Lung (tissue), 12 donors: Measurements from ENCODE around the gene TIMP3. TPM values are rescaled to one million over a fixed set of nuclear protein-coding genes. Genes with fewer than 3 reads are reported as not detected.

Source experiments
- ATAC-seq: fragments of 200-7000 bp; cut with Tn5 transposase; one replicate; pipeline ENCODE4 v1.9.1; 2020; ENCODE audit warnings: moderate number of reproducible peaks; ENCODE audit not compliant: insufficient read depth, low FRiP score
- DNase-seq, 3 donors: peaks; one replicate each; pipeline ENCODE4 v3.0.0-alpha.2; 2013 to 2017
- H3K27ac ChIP-seq, 2 donors: one replicate each; pipeline ENCODE4 v1.5.1; 2013; ENCODE audit warnings: mild to moderate bottlenecking in 2 of 2, moderate library complexity in 2 of 2, control low read depth in 1 of 2, inconsistent platforms in 1 of 2, low read depth in 1 of 2, low read length in 1 of 2
- H3K27me3 ChIP-seq, 3 donors: one replicate each; pipeline ENCODE4 v1.5.1; 2013; ENCODE audit warnings: low read length in 2 of 3; ENCODE audit not compliant: control insufficient read depth in 3 of 3, insufficient read depth in 3 of 3
- H3K36me3 ChIP-seq, 4 donors: one replicate each; pipeline ENCODE4 v1.5.1; 2013; ENCODE audit warnings: low read length in 4 of 4, mild to moderate bottlenecking in 1 of 4, moderate library complexity in 1 of 4; ENCODE audit not compliant: control insufficient read depth in 4 of 4, insufficient read depth in 4 of 4
- H3K4me1 ChIP-seq, 5 donors: one replicate each; pipeline ENCODE4 v1.5.1; 2013; ENCODE audit warnings: low read length in 5 of 5, mild to moderate bottlenecking in 2 of 5, moderate library complexity in 1 of 5; ENCODE audit not compliant: control insufficient read depth in 5 of 5, insufficient read depth in 5 of 5
- H3K4me3 ChIP-seq: one replicate; pipeline ENCODE4 v1.5.1; 2013; ENCODE audit warnings: mild to moderate bottlenecking, control low read depth, moderate library complexity
- H3K9ac ChIP-seq, 2 donors: one replicate each; pipeline ENCODE4 v1.5.1; 2013; ENCODE audit warnings: low read length in 2 of 2, control low read depth in 1 of 2; ENCODE audit not compliant: insufficient read depth in 1 of 2
- H3K9me3 ChIP-seq, 4 donors: one replicate each; pipeline ENCODE4 v1.5.1; 2013; ENCODE audit warnings: low read length in 3 of 4, mild to moderate bottlenecking in 1 of 4, moderate library complexity in 1 of 4; ENCODE audit not compliant: control insufficient read depth in 4 of 4, insufficient read depth in 3 of 4
- WGBS, 2 donors: extraction: QIAGEN DNeasy Blood & Tissue Kit; methylation state at CpG; one replicate each; pipeline ENCODE4 v1.1.7; 2013; 5-methylcytosine and 5-hydroxymethylcytosine counted together
- polyA plus RNA-seq, 2 donors: library from polyadenylated mRNA; stranded (reverse); fragments of 200-250 nt; gene quantifications; one replicate each; pipeline ENCODE4 v1.2.1, GENCODE V29; 2013
- total RNA-seq, 2 donors: library from RNA; depleted of rRNA in 1 of 2; stranded (reverse); fragments of >200 nt in 1 of 2; gene quantifications; one replicate each; pipeline ENCODE4 v1.2.1, GENCODE V29; 2014 to 2021
- TF ChIP-seq, protein P1 (sequence below): IDR thresholded peaks from 2 replicates; pipeline ENCODE4 v1.5.1; 2012; ENCODE audit warnings: mild to moderate bottlenecking; ENCODE audit errors: control extremely low read depth, extremely low read depth
- donor health status: control.
- donor health status: control.
- donor health status: Bipolar disorder and iron deficiency.
- donor health status: healthy.
- donor health status: DM: yes; HTN: yes; CAD: no.

Gene TIMP3
- total and polyA plus RNA-seq, 4 donors = 129 to 547 (median 239) TPM

DNA sequence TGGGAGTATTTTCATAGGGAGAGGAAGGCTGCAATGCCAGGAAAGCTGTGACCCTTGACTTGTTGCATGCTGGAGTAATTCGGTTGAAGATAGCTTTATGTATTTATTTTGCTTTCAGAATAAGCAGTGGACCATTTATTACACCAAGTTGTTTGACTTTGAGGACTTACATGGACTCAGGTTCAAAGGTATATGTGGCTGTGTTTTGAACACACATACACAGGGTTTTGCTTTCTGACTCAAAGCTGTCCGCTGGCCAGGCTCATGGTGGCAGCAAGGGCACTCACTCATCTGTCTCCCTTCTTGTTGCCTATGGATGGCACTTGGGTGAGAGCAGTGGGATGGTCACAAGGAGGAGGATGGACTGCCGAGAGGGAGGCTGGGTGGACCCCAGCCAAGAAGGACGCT is 6.5 kb downstream of the TIMP3 start:
- peak overlapping the region; percentile 9 to 50 for H3K27ac ChIP-seq
- DNase-seq (no peak), ATAC-seq (no peak)
- WGBS, 2 donors = 60 to 80% methylated on average over 4 of the region's 4 CpGs
- H3K27me3 ChIP-seq = no peaks in the 10 kb centered on the region
- no peak overlapping the region for H3K9ac ChIP-seq
- no peaks in the 10 kb centered on the region for H3K36me3 ChIP-seq
- H3K9me3 ChIP-seq = no peaks in the 10 kb centered on the region
- no peak overlapping the region for H3K4me3 ChIP-seq
- peaks cover 21 to 47% (median 26%) of the 10 kb centered on the region in 5 donors for H3K4me1 ChIP-seq
- TF ChIP-seq, protein P1, sequence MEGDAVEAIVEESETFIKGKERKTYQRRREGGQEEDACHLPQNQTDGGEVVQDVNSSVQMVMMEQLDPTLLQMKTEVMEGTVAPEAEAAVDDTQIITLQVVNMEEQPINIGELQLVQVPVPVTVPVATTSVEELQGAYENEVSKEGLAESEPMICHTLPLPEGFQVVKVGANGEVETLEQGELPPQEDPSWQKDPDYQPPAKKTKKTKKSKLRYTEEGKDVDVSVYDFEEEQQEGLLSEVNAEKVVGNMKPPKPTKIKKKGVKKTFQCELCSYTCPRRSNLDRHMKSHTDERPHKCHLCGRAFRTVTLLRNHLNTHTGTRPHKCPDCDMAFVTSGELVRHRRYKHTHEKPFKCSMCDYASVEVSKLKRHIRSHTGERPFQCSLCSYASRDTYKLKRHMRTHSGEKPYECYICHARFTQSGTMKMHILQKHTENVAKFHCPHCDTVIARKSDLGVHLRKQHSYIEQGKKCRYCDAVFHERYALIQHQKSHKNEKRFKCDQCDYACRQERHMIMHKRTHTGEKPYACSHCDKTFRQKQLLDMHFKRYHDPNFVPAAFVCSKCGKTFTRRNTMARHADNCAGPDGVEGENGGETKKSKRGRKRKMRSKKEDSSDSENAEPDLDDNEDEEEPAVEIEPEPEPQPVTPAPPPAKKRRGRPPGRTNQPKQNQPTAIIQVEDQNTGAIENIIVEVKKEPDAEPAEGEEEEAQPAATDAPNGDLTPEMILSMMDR = no peak

DNA sequence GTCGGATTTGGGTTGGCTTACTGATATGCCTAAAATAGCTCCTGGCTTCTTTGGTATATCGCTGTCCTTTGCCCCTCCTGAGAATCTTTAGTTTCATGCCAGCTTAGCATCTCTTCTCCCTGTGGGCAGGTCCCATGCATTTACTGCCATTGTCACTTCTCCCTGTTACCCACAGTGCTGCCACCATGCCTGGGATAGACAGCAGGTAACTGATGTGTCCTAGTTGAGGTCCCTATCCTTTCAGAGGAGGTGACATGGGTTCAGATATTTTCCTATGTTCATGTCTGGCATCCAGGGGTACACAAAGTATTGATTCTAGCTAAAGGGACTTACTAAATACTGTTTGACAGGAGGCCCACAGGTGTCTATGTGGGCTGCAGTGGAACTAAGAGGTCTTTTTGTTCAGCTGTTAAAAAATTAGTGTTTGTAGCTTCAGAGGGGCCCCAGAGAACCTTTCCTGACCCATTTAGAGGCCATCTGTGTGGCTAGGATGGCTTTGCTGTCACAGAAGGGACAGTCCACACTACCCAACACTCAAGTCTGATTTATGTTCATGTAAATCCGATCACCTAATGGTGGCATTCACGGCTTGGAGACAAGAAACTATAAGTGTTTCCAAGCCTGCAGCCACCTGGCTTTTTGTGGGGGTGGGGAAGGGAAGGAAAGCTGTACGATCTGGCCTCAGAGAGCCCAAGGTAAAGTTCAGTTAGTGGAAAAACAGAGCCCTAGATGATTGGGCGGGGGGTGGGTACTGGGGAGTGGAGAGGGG is 8.5 kb downstream of the TIMP3 start:
- TF ChIP-seq, protein P1 = no peak

DNA sequence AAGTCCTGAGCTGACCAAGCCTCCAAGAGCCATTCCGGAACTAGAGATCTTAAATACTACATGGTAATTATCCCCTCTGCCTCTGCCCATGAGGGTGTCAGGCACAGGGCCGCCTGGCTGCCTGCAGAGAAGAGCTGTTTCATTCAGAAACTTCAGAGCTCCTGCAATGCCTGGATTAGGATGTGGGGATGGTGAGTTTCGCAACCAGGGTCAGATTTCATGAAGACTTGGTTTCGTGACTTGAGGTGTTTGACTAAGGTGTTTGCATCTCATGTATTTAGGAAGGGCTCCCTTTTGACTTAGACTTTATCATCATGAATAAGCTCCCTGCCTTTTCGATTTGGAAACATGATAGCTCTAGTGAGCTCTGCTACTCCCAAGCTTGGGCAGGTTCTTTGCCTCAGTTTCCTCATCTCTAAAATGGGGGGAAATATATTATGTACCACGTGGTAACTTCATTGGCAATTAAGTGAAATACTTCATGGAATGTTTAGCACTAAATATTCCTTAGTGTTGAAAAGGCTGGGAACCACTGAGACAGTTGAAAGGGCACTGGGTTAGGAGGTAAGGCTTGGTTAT is 9.1 kb downstream of the TIMP3 start:
- DNase-seq = peak in 1 of 3 donors; percentile 49
- no peak overlapping the region for H3K27ac ChIP-seq
- H3K4me1 ChIP-seq = peaks cover 5 to 36% (median 24%) of the 10 kb centered on the region in 5 donors
- no peak for ATAC-seq
- no peak overlapping the region for H3K4me3 ChIP-seq
- H3K9ac ChIP-seq = no peak overlapping the region
- no peaks in the 10 kb centered on the region for H3K27me3 ChIP-seq
- no peaks in the 10 kb centered on the region for H3K36me3 ChIP-seq
- WGBS, 2 donors = 64 to 75% methylated on average over 6 of the region's 6 CpGs
- no peaks in the 10 kb centered on the region for H3K9me3 ChIP-seq
- TF ChIP-seq, protein P1 = no peak

More for the DNA sequence above, 8.5 kb downstream of the TIMP3 start:
- Histone ChIP-seq H3K27me3 (no peaks in the 10 kb centered on the region), H3K36me3 (no peaks in the 10 kb centered on the region), H3K4me1 (peaks cover 11 to 42% (median 24%) of the 10 kb centered on the region in 5 donors), H3K4me3 (no peak overlapping the region), H3K9ac (no peak overlapping the region), H3K9me3 (no peaks in the 10 kb centered on the region), H3K27ac (peak overlapping the region in 1 of 2 donors; percentile 53)
- DNase-seq (no peak), ATAC-seq (no peak)
- 55 to 78% methylated on average over 6 of the region's 6 CpGs for WGBS, 2 donors
